Gastroesophageal sphincter (tissue), 4 donors: ENCODE data around the gene RBM6. TPM values are rescaled to one million over a fixed set of nuclear protein-coding genes. Genes with fewer than 3 reads are reported as not detected.

ENCODE experiments used
- ATAC-seq: fragments of 150-250 bp; one replicate; pipeline ENCODE4 v1.9.1; 2016; ENCODE audit warnings: mild to moderate bottlenecking, moderate library complexity
- H3K27ac ChIP-seq, 4 donors: fragments of 200-600 bp; sonication (generic) in 3 of 4; 1 replicate in 3 of 4; 2 replicates in 1 of 4; pipeline ENCODE4 v1.5.1; 2016 to 2019
- H3K27me3 ChIP-seq: fragments of 200-600 bp; sonication (generic); one replicate; pipeline ENCODE4 v1.5.1; 2019
- H3K36me3 ChIP-seq, 2 donors: fragments of 200-600 bp; sonication (generic); one replicate each; pipeline ENCODE4 v1.5.1; 2019; ENCODE audit warnings: control low read depth in 1 of 2
- H3K4me1 ChIP-seq, 3 donors: fragments of 200-600 bp; sonication (generic); 1 replicate in 2 of 3; 2 replicates in 1 of 3; pipeline ENCODE4 v1.5.1; 2016 to 2019; ENCODE audit warnings: control low read depth in 2 of 3
- H3K4me3 ChIP-seq, 2 donors: fragments of 200-600 bp; sonication (generic); one replicate each; pipeline ENCODE4 v1.5.1; 2019; ENCODE audit warnings: mild to moderate bottlenecking in 1 of 2, moderate library complexity in 1 of 2
- H3K9me3 ChIP-seq, 3 donors: fragments of 200-600 bp; sonication (generic); one replicate each; pipeline ENCODE4 v1.5.1; 2017 to 2019; ENCODE audit warnings: control low read depth in 2 of 3
- EP300 ChIP-seq: sonication (generic); formaldehyde crosslinking; IDR thresholded peaks from one replicate; pipeline ENCODE4 v1.6.1; 2017; ENCODE audit warnings: antibody characterized with exemption, mild to moderate bottlenecking
- POLR2A ChIP-seq, 2 donors: fragments of 450-650 bp; IDR thresholded peaks; one replicate each; pipeline ENCODE4 v1.6.1; 2017; ENCODE audit warnings: antibody characterized with exemption in 2 of 2, mild to moderate bottlenecking in 2 of 2, moderate library complexity in 1 of 2
- POLR2AphosphoS5 ChIP-seq: sonication (generic); formaldehyde crosslinking; IDR thresholded peaks from one replicate; pipeline ENCODE4 v1.6.1; 2017; ENCODE audit warnings: antibody characterized with exemption
- WGBS, 2 donors: methylation state at CpG; one replicate each; pipeline ENCODE4 v1.1.5; 2018; ENCODE audit warnings: low coverage in 1 of 2; 5-methylcytosine and 5-hydroxymethylcytosine counted together
- total RNA-seq, 4 donors: library from RNA; depleted of rRNA; stranded (reverse); fragments of >200 nt; gene quantifications; one replicate each; pipeline ENCODE4 v1.1.0, GENCODE V29; 2016
- TF ChIP-seq, protein P1 (sequence below), 4 experiments: fragments of 200-600 bp in 2 of 4; fragments of 450-650 bp in 2 of 4; sonication (generic) in 1 of 4; IDR thresholded peaks; one replicate each; pipeline ENCODE4 v1.5.1; 2017 to 2019; ENCODE audit warnings: antibody characterized with exemption in 4 of 4, mild to moderate bottlenecking in 2 of 4, moderate library complexity in 2 of 4

The RBM6 gene
- total RNA-seq, 4 donors from 2014 or later = 39.0 to 135 (median 84.2) TPM

DNA sequence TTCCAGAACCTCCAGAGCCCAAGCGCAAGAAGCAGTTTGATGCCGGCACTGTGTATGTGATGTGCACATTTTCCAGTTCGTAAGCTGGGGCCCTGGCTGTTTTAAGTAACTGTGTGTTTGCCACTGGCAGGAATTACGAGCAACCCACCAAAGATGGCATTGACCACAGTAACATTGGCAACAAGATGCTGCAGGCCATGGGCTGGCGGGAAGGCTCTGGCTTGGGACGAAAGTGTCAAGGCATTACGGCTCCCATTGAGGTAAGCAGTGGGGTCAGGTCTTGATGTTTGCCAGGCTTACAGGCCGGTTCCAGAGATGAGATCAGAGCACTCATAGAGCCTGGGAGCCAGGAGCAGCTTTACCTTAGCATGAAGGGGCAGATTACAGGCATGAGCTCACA is 177.2 kb downstream of the RBM6 start:
- Histone ChIP-seq H3K27ac (no peak overlapping the region), H3K4me3 (no peak overlapping the region), H3K4me1 (peaks cover 0 to 9% (median 0%) of the 10 kb centered on the region in 3 donors), H3K36me3 (peaks cover 12 to 94% of the 10 kb centered on the region in 2 donors), H3K27me3 (no peaks in the 10 kb centered on the region), H3K9me3 (no peaks in the 10 kb centered on the region)
- no peak for ATAC-seq
- 60 to 89% methylated on average over 1 to 3 of the region's 8 CpGs for WGBS, 2 donors
- TF ChIP-seq, protein P1, sequence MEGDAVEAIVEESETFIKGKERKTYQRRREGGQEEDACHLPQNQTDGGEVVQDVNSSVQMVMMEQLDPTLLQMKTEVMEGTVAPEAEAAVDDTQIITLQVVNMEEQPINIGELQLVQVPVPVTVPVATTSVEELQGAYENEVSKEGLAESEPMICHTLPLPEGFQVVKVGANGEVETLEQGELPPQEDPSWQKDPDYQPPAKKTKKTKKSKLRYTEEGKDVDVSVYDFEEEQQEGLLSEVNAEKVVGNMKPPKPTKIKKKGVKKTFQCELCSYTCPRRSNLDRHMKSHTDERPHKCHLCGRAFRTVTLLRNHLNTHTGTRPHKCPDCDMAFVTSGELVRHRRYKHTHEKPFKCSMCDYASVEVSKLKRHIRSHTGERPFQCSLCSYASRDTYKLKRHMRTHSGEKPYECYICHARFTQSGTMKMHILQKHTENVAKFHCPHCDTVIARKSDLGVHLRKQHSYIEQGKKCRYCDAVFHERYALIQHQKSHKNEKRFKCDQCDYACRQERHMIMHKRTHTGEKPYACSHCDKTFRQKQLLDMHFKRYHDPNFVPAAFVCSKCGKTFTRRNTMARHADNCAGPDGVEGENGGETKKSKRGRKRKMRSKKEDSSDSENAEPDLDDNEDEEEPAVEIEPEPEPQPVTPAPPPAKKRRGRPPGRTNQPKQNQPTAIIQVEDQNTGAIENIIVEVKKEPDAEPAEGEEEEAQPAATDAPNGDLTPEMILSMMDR (IDR thresholded peaks at IDR 0.05) = no peak
- TF ChIP-seq POLR2AphosphoS5 (no peak), POLR2A (IDR thresholded peaks at IDR 0.05) (no peak), EP300 (no peak)

DNA sequence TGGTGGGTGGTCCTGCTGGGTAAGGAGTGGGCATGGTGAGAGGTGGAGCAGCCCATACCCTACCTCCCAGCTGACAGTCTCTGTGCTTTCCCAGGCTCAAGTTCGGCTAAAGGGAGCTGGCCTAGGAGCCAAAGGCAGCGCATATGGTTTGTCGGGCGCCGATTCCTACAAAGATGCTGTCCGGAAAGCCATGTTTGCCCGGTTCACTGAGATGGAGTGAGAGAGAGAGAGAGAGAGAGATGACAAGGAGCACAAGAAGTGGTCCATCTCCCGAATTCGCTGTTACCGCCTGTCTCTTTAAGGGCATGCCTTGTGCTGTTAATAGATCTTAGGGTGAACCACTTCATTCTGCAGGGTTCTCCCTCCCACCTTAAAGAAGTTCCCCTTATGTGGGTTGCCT is 178.3 kb downstream of the RBM6 start:
- no peak for TF ChIP-seq EP300
- no peak for TF ChIP-seq POLR2A (IDR thresholded peaks at IDR 0.05)
- TF ChIP-seq, protein P1 (IDR thresholded peaks at IDR 0.05) = no peak
- TF ChIP-seq POLR2AphosphoS5 = no peak
- Histone ChIP-seq H3K9me3 (no peaks in the 10 kb centered on the region), H3K27me3 (no peaks in the 10 kb centered on the region), H3K36me3 (peaks cover 11 to 83% of the 10 kb centered on the region in 2 donors), H3K27ac (no peak overlapping the region), H3K4me3 (no peak overlapping the region), H3K4me1 (peaks cover 0 to 15% (median 0%) of the 10 kb centered on the region in 3 donors)
- ATAC-seq = no peak
- WGBS, 2 donors = 53 to 64% methylated on average over 4 to 5 of the region's 10 CpGs

DNA sequence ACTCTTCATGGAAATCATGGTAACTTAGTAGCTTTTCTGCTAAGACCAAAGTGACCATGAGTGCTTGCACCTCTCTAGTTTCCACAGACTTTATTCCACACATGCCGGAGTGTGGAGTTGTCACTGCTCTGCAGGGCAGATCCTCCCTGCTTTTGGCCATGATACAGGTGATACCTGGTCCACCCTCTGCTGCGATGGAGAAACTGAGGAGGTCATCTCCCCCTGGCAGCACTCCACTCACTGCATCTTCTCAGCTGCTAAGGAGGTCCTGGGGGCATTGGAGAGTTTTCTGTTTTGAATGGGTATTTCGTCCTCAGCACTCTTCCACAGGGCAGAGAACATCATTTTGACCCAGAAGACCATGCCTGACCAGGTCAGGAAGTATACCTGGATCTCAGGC is 179.8 kb downstream of the RBM6 start:
- peaks cover 0 to 31% (median 6%) of the 10 kb centered on the region in 3 donors for H3K4me1 ChIP-seq
- peaks cover 4 to 68% of the 10 kb centered on the region in 2 donors for H3K36me3 ChIP-seq
- H3K27me3 ChIP-seq = no peaks in the 10 kb centered on the region
- H3K4me3 ChIP-seq = no peak overlapping the region
- H3K9me3 ChIP-seq = no peaks in the 10 kb centered on the region
- no peak overlapping the region for H3K27ac ChIP-seq
- WGBS, 2 donors = 62 to 100% methylated on average over 1 to 3 of the region's 3 CpGs
- no peak for TF ChIP-seq EP300
- TF ChIP-seq POLR2AphosphoS5 = no peak
- no peak for TF ChIP-seq POLR2A (IDR thresholded peaks at IDR 0.05)
- TF ChIP-seq, protein P1 (IDR thresholded peaks at IDR 0.05) = no peak
- ATAC-seq = no peak

DNA sequence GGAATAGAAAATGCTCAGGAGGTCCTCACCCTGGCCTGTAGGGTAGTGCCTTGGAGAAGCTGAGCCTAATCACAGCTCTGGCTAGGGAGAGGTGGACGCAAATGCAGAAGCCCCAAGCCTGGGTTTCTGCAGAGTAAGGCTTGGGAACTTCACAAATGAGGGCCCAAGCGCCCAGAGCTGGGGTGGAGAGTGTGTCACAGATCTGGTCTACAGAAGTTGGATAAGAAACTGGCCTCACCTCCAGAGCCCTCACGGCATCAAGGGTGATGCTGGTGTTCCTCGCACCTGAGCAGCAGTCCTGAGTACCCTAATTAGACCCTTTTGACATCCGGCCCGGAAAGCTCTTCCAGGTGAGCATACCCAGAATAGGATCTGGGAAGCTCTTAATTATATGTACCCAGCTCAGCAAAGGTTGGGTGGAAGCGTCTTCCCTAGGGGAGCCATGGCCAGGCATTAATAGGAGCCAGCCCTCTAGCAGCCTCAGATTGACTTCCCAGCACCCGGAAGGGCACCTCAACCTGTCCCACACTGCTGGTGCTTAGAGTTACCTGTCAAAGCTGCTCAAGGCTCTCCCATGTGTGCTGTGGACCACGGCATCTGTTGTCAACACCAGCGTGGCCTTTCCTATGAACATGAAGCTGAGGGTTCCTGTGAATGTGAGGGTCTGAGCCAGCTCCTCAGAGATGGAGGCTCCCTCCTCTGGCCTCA is 180.6 kb downstream of the RBM6 start:
- Histone ChIP-seq H3K4me3 (no peak overlapping the region), H3K27ac (no peak overlapping the region), H3K36me3 (peaks cover 1 to 60% of the 10 kb centered on the region in 2 donors), H3K4me1 (peaks cover 0 to 38% (median 13%) of the 10 kb centered on the region in 3 donors), H3K9me3 (no peaks in the 10 kb centered on the region), H3K27me3 (no peaks in the 10 kb centered on the region)
- TF ChIP-seq POLR2AphosphoS5 (no peak), EP300 (no peak), POLR2A (IDR thresholded peaks at IDR 0.05) (no peak)
- TF ChIP-seq, protein P1 (IDR thresholded peaks at IDR 0.05) = no peak
- WGBS, 2 donors = 40% methylated on average over 1 of the region's 10 CpGs; no CpG with 5 or more reads in 1 of the 2 donors
- no peak for ATAC-seq
